ENCODE data around the gene TGFBR3.
A peak's percentile ranks its signal among the peaks of the same experiment; 100 is the strongest.
"Not testable (repeated sequence)": the region's sequence is repeated elsewhere in the genome, so short reads cannot be mapped to it uniquely, and the experiment has no call there.

TGFBR3 gene

GRCh38 chr1:91836331-91837040 lies 49.5 kb downstream of the TGFBR3 start:
- DNase-seq (no peak), ATAC-seq (replicated peaks) (no peak)
- Mint-ChIP-seq H3K27ac (peak overlapping the region in 1 of 2 donors; percentile 65), H3K4me1 (ENCODE audit: low read depth in 2 of 2) (peaks cover 25 to 41% of the 10 kb centered on the region in 2 donors), H3K4me3 (no peak overlapping the region), H3K9me3 (no peaks in the 10 kb centered on the region), H3K27me3 (no peaks in the 10 kb centered on the region), H3K36me3 (ENCODE audit: insufficient read depth) (peaks cover 10% of the 10 kb centered on the region)

- Mint-ChIP-seq H3K27ac (peak overlapping the region; percentile 78 to 82), H3K27me3 (no peaks in the 10 kb centered on the region), H3K36me3 (ENCODE audit: insufficient read depth) (peaks cover 10% of the 10 kb centered on the region), H3K4me1 (ENCODE audit: low read depth in 2 of 2) (peaks cover 37 to 55% of the 10 kb centered on the region in 2 donors), H3K4me3 (no peak overlapping the region), H3K9me3 (no peaks in the 10 kb centered on the region)
- ATAC-seq (replicated peaks) (no peak), DNase-seq (no peak)
Measured at GRCh38 chr1:91835087-91835521, 50.8 kb downstream of the TGFBR3 start.

- DNase-seq; H3K27me3 Mint-ChIP-seq; ATAC-seq (replicated peaks); H3K36me3 Mint-ChIP-seq (ENCODE audit: insufficient read depth); H3K4me3 Mint-ChIP-seq; H3K9me3 Mint-ChIP-seq: not testable (repeated sequence)
- H3K27ac Mint-ChIP-seq, result peak overlapping the region; percentile 78 to 82
- peaks cover 42 to 60% of the 10 kb centered on the region in 2 donors for H3K4me1 Mint-ChIP-seq (ENCODE audit: low read depth in 2 of 2)
Measured at GRCh38 chr1:91834549-91834948, 51.4 kb downstream of the TGFBR3 start.

DNA sequence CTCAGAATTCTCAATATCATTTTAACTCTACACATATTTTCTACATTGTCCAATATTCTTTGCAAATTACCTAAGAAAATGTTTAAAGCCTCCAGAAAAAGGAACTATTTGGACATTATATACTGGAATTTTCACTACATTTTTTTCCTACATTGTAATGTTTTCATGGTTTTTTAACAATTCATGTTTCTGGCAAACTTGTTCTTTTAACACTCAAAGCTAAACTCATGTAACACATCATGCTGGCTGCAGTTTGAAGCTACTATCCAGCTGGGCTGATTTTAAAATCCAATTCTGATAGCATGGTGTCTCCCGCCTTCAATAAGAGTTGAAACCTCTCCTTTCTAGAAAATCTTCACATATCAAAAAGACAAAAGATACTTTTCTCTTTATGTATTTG lies 52.0 kb downstream of the TGFBR3 start:
- no peaks in the 10 kb centered on the region for H3K9me3 Mint-ChIP-seq
- no peaks in the 10 kb centered on the region for H3K27me3 Mint-ChIP-seq
- H3K36me3 Mint-ChIP-seq (ENCODE audit: insufficient read depth), result peaks cover 14% of the 10 kb centered on the region
- no peak for DNase-seq
- ATAC-seq (replicated peaks), result no peak
- H3K4me1 Mint-ChIP-seq (ENCODE audit: low read depth in 2 of 2), result peaks cover 40 to 59% of the 10 kb centered on the region in 2 donors
- no peak overlapping the region for H3K4me3 Mint-ChIP-seq
- H3K27ac Mint-ChIP-seq, result peak overlapping the region; percentile 78 to 82

GRCh38 chr1:91831132-91831930 lies 54.6 kb downstream of the TGFBR3 start:
- Mint-ChIP-seq H3K27ac (peak overlapping the region; percentile 68 to 82), H3K9me3 (no peaks in the 10 kb centered on the region), H3K4me3 (peak overlapping the region; percentile 35 to 44), H3K27me3 (no peaks in the 10 kb centered on the region), H3K36me3 (ENCODE audit: insufficient read depth) (peaks cover 16% of the 10 kb centered on the region), H3K4me1 (ENCODE audit: low read depth in 2 of 2) (peaks cover 49 to 64% of the 10 kb centered on the region in 2 donors)
- ATAC-seq (replicated peaks), result no peak
- no peak for DNase-seq

DNA sequence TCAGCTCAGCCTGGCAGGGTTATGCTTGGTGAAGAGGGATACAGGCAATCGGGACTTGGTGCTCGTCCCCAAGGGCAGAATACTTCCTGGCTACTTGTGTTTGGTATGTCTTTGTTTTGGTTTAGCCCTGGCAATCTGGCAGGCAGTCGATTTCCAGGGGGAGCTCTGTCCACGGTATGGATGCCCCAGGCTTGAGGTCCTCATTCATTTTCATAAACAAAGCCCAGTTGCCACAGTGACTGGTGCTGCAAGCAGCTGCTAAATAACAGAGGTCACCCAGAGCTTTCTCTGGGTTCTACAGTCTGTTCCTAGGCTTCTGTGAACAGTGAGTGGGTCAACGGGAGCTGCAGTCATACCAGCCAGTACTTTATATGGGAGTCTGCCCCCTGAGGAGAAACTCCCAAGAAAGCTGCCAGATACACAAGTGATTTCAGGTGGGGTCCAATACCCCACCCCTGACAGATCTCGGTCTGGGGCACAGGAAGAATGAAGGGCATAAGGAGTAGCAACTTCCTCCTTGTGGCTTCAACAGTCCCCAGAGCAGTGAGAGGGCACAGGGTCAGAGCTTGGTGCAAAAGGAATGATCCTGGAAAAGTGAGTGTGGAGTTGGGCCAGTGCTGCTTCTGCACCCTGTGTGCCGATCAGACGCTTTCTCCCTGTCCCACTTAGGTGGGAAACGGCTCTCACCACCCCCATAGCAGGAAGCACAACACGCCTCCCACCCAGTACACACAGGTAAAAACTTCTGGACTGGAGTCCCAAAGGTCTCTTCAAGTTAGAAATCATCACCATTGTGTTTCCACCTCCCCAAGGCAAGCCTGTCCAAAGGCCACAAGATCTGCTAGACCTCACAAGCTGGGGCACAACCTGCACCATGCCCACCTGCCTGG lies 55.5 kb downstream of the TGFBR3 start:
- Mint-ChIP-seq H3K9me3 (no peaks in the 10 kb centered on the region), H3K27me3 (no peaks in the 10 kb centered on the region), H3K4me1 (ENCODE audit: low read depth in 2 of 2) (peaks cover 52 to 70% of the 10 kb centered on the region in 2 donors), H3K4me3 (peak overlapping the region; percentile 35 to 44), H3K27ac (peak overlapping the region; percentile 68 to 82), H3K36me3 (ENCODE audit: insufficient read depth) (peaks cover 12% of the 10 kb centered on the region)
- ATAC-seq (replicated peaks) (peak; percentile 31), DNase-seq (no peak)

GRCh38 chr1:91829293-91830153 lies 56.4 kb downstream of the TGFBR3 start:
- peak overlapping the region in 1 of 2 donors; percentile 44 for H3K4me3 Mint-ChIP-seq
- no peaks in the 10 kb centered on the region for H3K27me3 Mint-ChIP-seq
- H3K4me1 Mint-ChIP-seq (ENCODE audit: low read depth in 2 of 2), result peaks cover 45 to 68% of the 10 kb centered on the region in 2 donors
- peak overlapping the region; percentile 68 to 88 for H3K27ac Mint-ChIP-seq
- H3K9me3 Mint-ChIP-seq, result no peaks in the 10 kb centered on the region
- no peak for ATAC-seq (replicated peaks)
- no peak for DNase-seq
- H3K36me3 Mint-ChIP-seq (ENCODE audit: insufficient read depth), result peaks cover 12% of the 10 kb centered on the region

DNA sequence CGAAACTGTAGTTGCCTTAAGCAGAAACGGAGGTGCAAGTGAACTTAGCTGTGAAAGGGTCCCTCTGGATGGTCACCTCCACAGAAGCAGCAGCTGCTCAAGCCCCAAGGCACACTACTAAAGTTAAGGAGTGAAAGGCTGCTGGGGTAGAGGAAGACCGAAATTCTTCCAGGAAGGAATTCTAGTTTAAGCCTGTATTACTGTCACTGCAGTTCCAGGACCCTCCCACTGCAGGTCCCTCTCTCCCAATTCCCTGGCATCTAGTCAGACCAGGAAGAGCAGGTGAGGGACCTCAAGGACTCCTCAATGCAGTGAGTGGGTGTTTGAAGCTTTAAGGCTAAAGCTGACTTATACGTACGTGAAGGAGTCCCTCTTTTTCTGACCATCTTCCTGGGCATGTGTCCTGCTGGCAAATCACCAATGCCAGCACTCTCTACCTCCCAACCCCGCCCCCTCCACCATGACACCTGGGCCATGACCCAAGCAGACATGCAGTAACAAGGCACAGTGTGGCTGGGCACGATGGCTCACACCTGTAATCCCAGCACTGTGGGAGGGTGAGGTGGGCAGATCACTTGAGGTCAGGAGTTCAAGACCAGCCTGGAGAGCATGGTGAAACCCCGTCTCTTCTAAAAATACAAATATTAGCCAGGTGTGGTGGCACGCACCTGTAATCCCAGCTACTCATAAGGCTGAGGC lies 57.2 kb downstream of the TGFBR3 start:
- no peaks in the 10 kb centered on the region for H3K27me3 Mint-ChIP-seq

DNA sequence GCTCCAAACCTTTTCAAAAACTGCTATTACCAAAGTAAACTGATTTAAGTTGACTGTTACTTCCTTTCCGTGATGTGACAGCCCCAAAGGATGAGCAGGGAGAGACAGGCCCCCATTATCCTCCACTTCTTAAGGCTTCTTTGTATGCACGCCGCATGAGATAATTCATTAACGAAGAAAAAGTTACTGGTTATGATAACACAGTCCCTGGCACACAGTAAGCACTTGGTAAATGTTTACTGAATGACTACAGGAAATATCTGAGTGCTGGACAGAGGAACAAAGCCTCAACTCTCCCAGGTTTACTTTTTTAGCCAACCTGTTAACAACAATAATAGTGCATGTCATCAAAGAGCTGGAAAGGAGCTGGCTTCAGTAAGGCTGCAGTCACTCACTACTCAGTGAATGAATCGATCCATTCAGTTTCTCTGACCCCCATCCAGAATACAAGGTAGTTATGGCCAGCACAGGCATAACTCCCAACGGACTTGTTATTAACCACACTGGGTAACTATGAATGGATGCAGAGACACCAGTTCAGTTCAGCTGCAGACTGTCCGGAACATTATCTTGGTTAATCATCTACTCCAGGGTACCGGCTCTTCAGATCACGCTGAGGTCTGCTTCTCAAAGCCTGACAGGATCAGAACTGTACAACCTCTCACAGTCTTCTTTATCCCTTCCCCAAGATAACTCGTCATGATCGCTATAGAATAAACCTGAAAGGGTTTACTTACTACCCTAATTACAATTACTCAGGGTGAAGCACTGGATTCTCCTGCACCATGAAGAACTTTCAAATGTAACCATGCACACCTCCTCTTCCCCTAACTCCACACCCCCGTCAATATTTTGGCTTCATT lies 58.3 kb downstream of the TGFBR3 start:
- Mint-ChIP-seq H3K27ac (peak overlapping the region; percentile 82 to 88), H3K36me3 (ENCODE audit: insufficient read depth) (peaks cover 6% of the 10 kb centered on the region), H3K4me3 (no peak overlapping the region), H3K4me1 (ENCODE audit: low read depth in 2 of 2) (peaks cover 48 to 81% of the 10 kb centered on the region in 2 donors), H3K27me3 (no peaks in the 10 kb centered on the region), H3K9me3 (no peaks in the 10 kb centered on the region)
- no peak for DNase-seq
- no peak for ATAC-seq (replicated peaks)

More for the DNA sequence above, 57.2 kb downstream of the TGFBR3 start:
- Mint-ChIP-seq H3K4me1 (ENCODE audit: low read depth in 2 of 2) (peaks cover 45 to 71% of the 10 kb centered on the region in 2 donors), H3K27ac (peak overlapping the region; percentile 28 to 88), H3K9me3 (no peaks in the 10 kb centered on the region), H3K4me3 (no peak overlapping the region), H3K36me3 (ENCODE audit: insufficient read depth) (peaks cover 12% of the 10 kb centered on the region)
- ATAC-seq (replicated peaks) (no peak), DNase-seq (no peak)

DNA sequence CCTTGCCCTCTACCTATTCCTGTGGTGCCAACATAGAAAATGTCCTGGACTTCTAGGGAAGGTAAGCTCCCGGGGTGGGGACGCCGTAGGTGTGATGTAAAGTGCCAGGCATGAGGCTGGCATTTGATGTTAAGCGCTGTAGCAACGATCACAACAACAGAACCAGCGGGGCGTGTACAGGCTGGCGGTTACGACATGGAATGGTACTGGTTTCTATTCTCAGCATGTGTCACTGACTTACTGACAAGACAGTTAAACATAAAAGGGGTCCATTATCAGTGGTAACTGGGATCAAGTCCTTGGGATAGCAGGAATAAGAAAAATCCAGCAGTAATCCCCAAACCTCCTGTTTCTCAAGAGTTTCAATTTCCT lies 58.9 kb downstream of the TGFBR3 start:
- Mint-ChIP-seq H3K27me3 (no peaks in the 10 kb centered on the region), H3K4me1 (ENCODE audit: low read depth in 2 of 2) (peaks cover 49 to 82% of the 10 kb centered on the region in 2 donors), H3K4me3 (no peak overlapping the region)

GRCh38 chr1:91826649-91827048 lies 59.3 kb downstream of the TGFBR3 start:
- Mint-ChIP-seq H3K4me3 (peak overlapping the region in 1 of 2 donors; percentile 24), H3K4me1 (ENCODE audit: low read depth in 2 of 2) (peaks cover 53 to 85% of the 10 kb centered on the region in 2 donors), H3K36me3 (ENCODE audit: insufficient read depth) (peaks cover 6% of the 10 kb centered on the region), H3K9me3 (no peaks in the 10 kb centered on the region), H3K27me3 (no peaks in the 10 kb centered on the region), H3K27ac (peak overlapping the region; percentile 62 to 82)
- no peak for ATAC-seq (replicated peaks)
- DNase-seq, result no peak

More for the DNA sequence above, 58.9 kb downstream of the TGFBR3 start:
- Mint-ChIP-seq H3K27ac (peak overlapping the region; percentile 62 to 82), H3K36me3 (ENCODE audit: insufficient read depth) (peaks cover 6% of the 10 kb centered on the region), H3K9me3 (no peaks in the 10 kb centered on the region)
- DNase-seq (no peak), ATAC-seq (replicated peaks) (peak; percentile 54)

Measured in effector memory CD8-positive, alpha-beta T cell (primary cell).